Parathyroid adenoma (tissue), 2 donors: ENCODE data around the gene ALPP.
"Not testable (repeated sequence)": the region's sequence is repeated elsewhere in the genome, so short reads cannot be mapped to it uniquely, and the experiment has no call there.

Experiments used
- H2AFZ ChIP-seq: fragments of 300-600 bp; sonication (generic); one replicate; pipeline ENCODE4 v1.7.0; 2017; ENCODE audit warnings: antibody characterized with exemption, mild to moderate bottlenecking
- H3K27ac ChIP-seq: fragments of 300-600 bp; sonication (generic); one replicate; pipeline ENCODE4 v1.7.0; 2017
- H3K27me3 ChIP-seq: fragments of 300-600 bp; sonication (generic); one replicate; pipeline ENCODE4 v1.7.0; 2017; ENCODE audit warnings: low read length; ENCODE audit not compliant: control insufficient read depth, insufficient read depth
- H3K36me3 ChIP-seq: fragments of 300-600 bp; sonication (generic); one replicate; pipeline ENCODE4 v1.7.0; 2017; ENCODE audit warnings: low read length; ENCODE audit not compliant: control insufficient read depth, insufficient read depth
- H3K4me1 ChIP-seq: fragments of 300-600 bp; sonication (generic); one replicate; pipeline ENCODE4 v1.7.0; 2017; ENCODE audit warnings: control low read depth
- H3K4me2 ChIP-seq: fragments of 300-600 bp; sonication (generic); one replicate; pipeline ENCODE4 v1.7.0; 2017; ENCODE audit warnings: low read length
- H3K4me3 ChIP-seq: fragments of 300-600 bp; sonication (generic); one replicate; pipeline ENCODE4 v1.7.0; 2017; ENCODE audit warnings: low read depth, low read length
- H3K79me2 ChIP-seq: fragments of 300-600 bp; sonication (generic); one replicate; pipeline ENCODE4 v1.7.0; 2017; ENCODE audit warnings: control low read depth
- H3K9ac ChIP-seq: fragments of 300-600 bp; sonication (generic); one replicate; pipeline ENCODE4 v1.7.0; 2017; ENCODE audit warnings: mild to moderate bottlenecking
- H3K9me3 ChIP-seq: fragments of 300-600 bp; sonication (generic); one replicate; pipeline ENCODE4 v1.7.0; 2017; ENCODE audit warnings: low read length; ENCODE audit not compliant: control insufficient read depth
- CTCF ChIP-seq: fragments of 300-600 bp; sonication (generic); IDR thresholded peaks from one replicate; pipeline ENCODE4 v1.7.0; 2017; ENCODE audit warnings: antibody characterized with exemption, mild to moderate bottlenecking
- donor health status: primary hyperparathyroidism.

ALPP gene

DNA sequence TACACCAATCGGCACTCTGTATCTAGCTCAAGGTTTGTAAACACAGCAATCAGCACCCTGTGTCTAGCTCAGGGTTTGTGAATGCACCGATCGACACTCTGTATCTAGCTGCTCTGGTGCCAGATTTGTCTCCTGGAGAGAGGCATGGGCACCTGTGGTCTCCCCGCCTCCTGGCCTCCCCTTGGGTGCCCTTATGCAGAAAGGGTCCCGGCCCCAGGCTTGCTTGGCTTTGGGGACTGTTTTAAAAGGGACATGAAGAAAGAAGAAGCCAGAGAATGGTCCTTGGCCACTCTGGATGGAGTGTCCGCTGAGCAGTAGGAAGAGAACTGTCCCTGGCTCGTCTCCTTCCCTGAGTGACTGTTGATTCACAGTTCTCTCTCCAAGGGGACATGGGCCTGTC lies 11.5 kb upstream of the ALPP start:
- Histone ChIP-seq H3K36me3 (no peaks in the 10 kb centered on the region), H3K79me2 (no peaks in the 10 kb centered on the region), H3K9ac (no peak overlapping the region), H3K4me2 (no peak overlapping the region), H2AFZ (no peak overlapping the region), H3K4me3 (no peak overlapping the region), H3K9me3 (no peaks in the 10 kb centered on the region), H3K27ac (no peak overlapping the region), H3K27me3 (no peaks in the 10 kb centered on the region), H3K4me1 (no peaks in the 10 kb centered on the region)
- no peak for TF ChIP-seq CTCF

- no peak overlapping the region for H3K4me2 ChIP-seq
- TF ChIP-seq CTCF, result no peak
- no peak overlapping the region for H2AFZ ChIP-seq
- H3K9ac ChIP-seq, result no peak overlapping the region
- H3K79me2 ChIP-seq, result no peaks in the 10 kb centered on the region
- no peaks in the 10 kb centered on the region for H3K27me3 ChIP-seq
- H3K4me3 ChIP-seq, result no peak overlapping the region
- H3K4me1 ChIP-seq, result no peaks in the 10 kb centered on the region
- H3K36me3 ChIP-seq, result no peaks in the 10 kb centered on the region
- no peak overlapping the region for H3K27ac ChIP-seq
- H3K9me3 ChIP-seq, result no peaks in the 10 kb centered on the region
These were observed 10.8 kb upstream of the ALPP start for GRCh38 chr2:232367591-232368233.

GRCh38 chr2:232368311-232368731 lies 10.2 kb upstream of the ALPP start:
- Histone ChIP-seq H3K4me1 (no peaks in the 10 kb centered on the region), H3K27me3 (no peaks in the 10 kb centered on the region), H2AFZ (no peak overlapping the region), H3K79me2 (no peaks in the 10 kb centered on the region), H3K36me3 (no peaks in the 10 kb centered on the region), H3K9ac (no peak overlapping the region), H3K27ac (no peak overlapping the region), H3K4me2 (no peak overlapping the region), H3K4me3 (no peak overlapping the region), H3K9me3 (no peaks in the 10 kb centered on the region)
- TF ChIP-seq CTCF, result no peak

DNA sequence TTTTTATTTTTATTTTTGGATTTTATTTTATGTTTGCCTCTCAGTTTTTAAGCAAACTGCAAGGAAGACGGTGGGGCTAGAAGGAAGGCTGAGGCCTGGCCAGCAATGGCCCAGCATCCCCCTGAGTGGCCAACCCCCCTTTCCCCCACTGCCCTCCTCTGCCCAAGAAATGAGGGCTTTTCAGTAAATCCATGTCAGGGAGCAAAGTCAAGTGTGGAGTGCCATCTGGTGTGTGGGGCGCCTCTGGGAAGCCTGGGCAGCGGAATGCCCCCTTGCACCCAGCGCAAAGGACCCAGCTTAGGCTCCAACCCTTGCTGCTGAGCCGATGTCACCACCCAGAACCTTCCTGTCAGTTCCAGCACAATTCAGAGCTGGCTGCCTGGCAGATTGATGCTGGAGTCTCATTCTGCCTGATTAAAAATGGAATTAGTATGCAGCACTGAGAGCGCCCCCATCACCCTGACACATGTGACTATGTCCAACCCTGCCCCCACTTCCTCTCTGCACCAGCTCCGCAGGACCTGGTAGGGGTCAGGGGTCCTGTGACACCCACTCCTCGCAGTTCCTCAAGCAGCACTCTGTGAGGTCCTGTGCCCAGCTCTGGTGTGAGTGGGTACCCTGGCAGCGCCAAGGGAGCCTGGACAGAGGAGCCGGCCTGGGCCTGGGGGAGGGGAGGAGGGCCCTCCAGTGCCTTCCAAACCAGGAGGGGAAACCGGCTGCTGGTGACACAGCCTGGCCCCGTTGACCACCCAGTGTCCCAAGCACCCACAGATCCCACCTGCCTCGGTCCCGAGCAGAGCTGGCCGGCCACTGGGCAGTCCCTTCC lies 9.2 kb upstream of the ALPP start:
- Histone ChIP-seq H3K27me3 (no peaks in the 10 kb centered on the region), H3K4me3 (no peak overlapping the region), H3K9ac (no peak overlapping the region), H3K4me2 (no peak overlapping the region), H3K36me3 (no peaks in the 10 kb centered on the region), H3K9me3 (no peaks in the 10 kb centered on the region), H3K27ac (no peak overlapping the region), H3K4me1 (no peaks in the 10 kb centered on the region), H3K79me2 (no peaks in the 10 kb centered on the region), H2AFZ (no peak overlapping the region)
- TF ChIP-seq CTCF, result no peak

DNA sequence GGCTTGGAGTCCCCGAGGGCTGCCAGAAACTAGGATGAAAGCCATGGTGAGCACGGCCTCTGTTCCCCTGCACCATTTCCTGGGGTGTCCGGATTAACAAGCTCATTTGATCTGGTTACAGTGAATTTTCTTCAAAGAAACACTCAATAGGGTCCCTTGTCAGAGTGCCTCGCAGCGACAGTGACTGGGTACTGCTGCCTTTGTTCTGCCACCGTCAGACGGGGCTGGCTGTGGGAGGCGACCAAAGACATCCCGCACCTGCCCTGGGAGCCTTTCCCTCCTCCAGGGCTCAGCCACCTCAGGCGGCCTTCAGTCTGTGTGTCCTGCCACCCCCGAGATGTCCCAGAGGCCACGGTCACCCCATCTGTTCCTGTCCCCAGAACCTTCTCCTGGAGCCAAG lies 8.5 kb upstream of the ALPP start:
- H3K27ac ChIP-seq, H3K36me3 ChIP-seq, H3K4me1 ChIP-seq, H3K9ac ChIP-seq, H3K27me3 ChIP-seq, H3K79me2 ChIP-seq, H3K4me3 ChIP-seq, H3K4me2 ChIP-seq, H2AFZ ChIP-seq, H3K9me3 ChIP-seq: not testable (repeated sequence)
